WTC11 (cell line): ENCODE data around the gene SHF. TPM values are rescaled to one million over a fixed set of nuclear protein-coding genes. Genes with fewer than 3 reads are reported as not detected.

ENCODE experiments used
- ATAC-seq: fragments of 200-7000 bp; cut with Tn5 transposase; 2 replicates; pipeline ENCODE4 v1.10.0; 2021; ENCODE audit warnings: mild to moderate bottlenecking, moderate library complexity
- CTCF ChIA-PET: fragments of 300-600 bp; sonication (Branson Sonifier 250); formaldehyde crosslinking; loops from one replicate; lab custom pipeline; 2021; ENCODE audit warnings: antibody characterized with exemption; lab: Charles Lee
- POLR2A ChIA-PET: fragments of 350-600 bp; sonication (Branson Sonifier 250); formaldehyde crosslinking; loops from one replicate; lab custom pipeline; 2021; ENCODE audit warnings: antibody characterized with exemption; lab: Charles Lee
- DNase-seq: peaks from one replicate; pipeline ENCODE4 v3.0.0; 2021; ENCODE audit warnings: low spot score
- H3K27ac Mint-ChIP-seq: 2 replicates; pipeline ENCODE4 v1.8.0; 2021; ENCODE audit warnings: mixed read lengths
- H3K27me3 Mint-ChIP-seq: 2 replicates; pipeline ENCODE4 v1.8.0; 2021; ENCODE audit warnings: low read depth, mild to moderate bottlenecking, moderate library complexity, mixed read lengths
- H3K36me3 Mint-ChIP-seq: 2 replicates; pipeline ENCODE4 v1.8.0; 2021; ENCODE audit warnings: mixed read lengths
- H3K4me1 Mint-ChIP-seq: 2 replicates; pipeline ENCODE4 v1.8.0; 2022; ENCODE audit warnings: mixed read lengths
- H3K4me3 Mint-ChIP-seq: 2 replicates; pipeline ENCODE4 v1.8.0; 2021; ENCODE audit warnings: mild to moderate bottlenecking, moderate library complexity, mixed read lengths
- H3K9me3 Mint-ChIP-seq: 2 replicates; pipeline ENCODE4 v1.8.0; 2021; ENCODE audit warnings: mixed read lengths
- ATF1 ChIP-seq: sonication (generic); formaldehyde crosslinking; IDR thresholded peaks from 2 replicates; pipeline ENCODE4 v1.8.1; 2023; ENCODE audit warnings: mild to moderate bottlenecking, moderate library complexity, missing genetic modification reagents
- CBFB ChIP-seq: sonication (generic); formaldehyde crosslinking; IDR thresholded peaks from 2 replicates; pipeline ENCODE4 v1.8.1; 2022; ENCODE audit warnings: mild to moderate bottlenecking, low read depth, missing genetic modification reagents
- E2F1 ChIP-seq: sonication (generic); formaldehyde crosslinking; IDR thresholded peaks from 2 replicates; pipeline ENCODE4 v1.8.0; 2022; ENCODE audit warnings: mild to moderate bottlenecking, missing genetic modification reagents
- ESRRA ChIP-seq: sonication (generic); formaldehyde crosslinking; IDR thresholded peaks from 2 replicates; pipeline ENCODE4 v1.8.1; 2022; ENCODE audit warnings: mild to moderate bottlenecking, missing genetic modification reagents, borderline replicate concordance
- FOXP1 ChIP-seq: sonication (generic); formaldehyde crosslinking; IDR thresholded peaks from 2 replicates; pipeline ENCODE4 v1.8.0; 2022; ENCODE audit warnings: missing genetic modification reagents, mild to moderate bottlenecking, moderate library complexity, borderline replicate concordance
- GABPB1 ChIP-seq: sonication (generic); formaldehyde crosslinking; IDR thresholded peaks from 2 replicates; pipeline ENCODE4 v1.8.1; 2023; ENCODE audit warnings: mild to moderate bottlenecking, missing genetic modification reagents
- HMGXB4 ChIP-seq: sonication (generic); formaldehyde crosslinking; IDR thresholded peaks from 2 replicates; pipeline ENCODE4 v1.8.1; 2023; ENCODE audit warnings: mild to moderate bottlenecking, moderate library complexity, missing genetic modification reagents
- IRF2 ChIP-seq: sonication (generic); formaldehyde crosslinking; IDR thresholded peaks from 2 replicates; pipeline ENCODE4 v1.8.0; 2022; ENCODE audit warnings: low read depth, missing genetic modification reagents, borderline replicate concordance
- MLX ChIP-seq: sonication (generic); formaldehyde crosslinking; IDR thresholded peaks from 2 replicates; pipeline ENCODE4 v1.8.1; 2023; ENCODE audit warnings: mild to moderate bottlenecking, missing genetic modification reagents, moderate library complexity
- MXD4 ChIP-seq: fragments of 250-450 bp; sonication (Bioruptor Pico); IDR thresholded peaks from 2 replicates; pipeline ENCODE4 v1.8.0; 2021; ENCODE audit warnings: mild to moderate bottlenecking, moderate library complexity, borderline replicate concordance
- MYBL2 ChIP-seq: sonication (generic); formaldehyde crosslinking; IDR thresholded peaks from 2 replicates; pipeline ENCODE4 v1.8.1; 2023; ENCODE audit warnings: mild to moderate bottlenecking, moderate library complexity, missing genetic modification reagents
- NR3C1 ChIP-seq: sonication (generic); formaldehyde crosslinking; conservative IDR thresholded peaks from 2 replicates; pipeline ENCODE4 v1.8.1; 2023; ENCODE audit warnings: low read depth, mild to moderate bottlenecking, missing genetic modification reagents
- OVOL2 ChIP-seq: fragments of 250-450 bp; sonication (Bioruptor Pico); IDR thresholded peaks from 2 replicates; pipeline ENCODE4 v1.9.0; 2021; ENCODE audit warnings: mild to moderate bottlenecking, borderline replicate concordance
- TEAD4 ChIP-seq: sonication (generic); formaldehyde crosslinking; IDR thresholded peaks from 2 replicates; pipeline ENCODE4 v1.8.0; 2022; ENCODE audit warnings: mild to moderate bottlenecking, missing genetic modification reagents
- USF1 ChIP-seq: sonication (generic); formaldehyde crosslinking; IDR thresholded peaks from 2 replicates; pipeline ENCODE4 v1.8.0; 2022; ENCODE audit warnings: mild to moderate bottlenecking, missing genetic modification reagents
- ZMAT4 ChIP-seq: fragments of 250-450 bp; sonication (Bioruptor Pico); IDR thresholded peaks from 2 replicates; pipeline ENCODE4 v1.9.0; 2021; ENCODE audit warnings: mild to moderate bottlenecking
- ZNF219 ChIP-seq: sonication (generic); formaldehyde crosslinking; IDR thresholded peaks from 2 replicates; pipeline ENCODE4 v1.8.0; 2023; ENCODE audit warnings: missing genetic modification reagents, mild to moderate bottlenecking, borderline replicate concordance
- ZNF532 ChIP-seq: fragments of 250-450 bp; sonication (Bioruptor Pico); IDR thresholded peaks from 2 replicates; pipeline ENCODE4 v1.9.0; 2021; ENCODE audit warnings: mild to moderate bottlenecking, borderline replicate concordance
- total RNA-seq: library from RNA; stranded (reverse); gene quantifications from 3 replicates; pipeline ENCODE4 v1.2.3, GENCODE V29; 2021

Gene SHF
- total RNA-seq, 1 experiment from 2014 or later = 30.6 TPM

GRCh38 chr15:45134046-45134445 is 53.7 kb downstream of the SHF start (continued):
- TF ChIP-seq MLX (CRISPR knock-in tag) = no peak
- TF ChIP-seq MYBL2 (CRISPR knock-in tag) = no peak

GRCh38 chr15:45133561-45133920 is 54.2 kb downstream of the SHF start:
- H3K4me3 Mint-ChIP-seq = no peak overlapping the region
- ATAC-seq (no peak), DNase-seq (no peak)
- H3K4me1 Mint-ChIP-seq = peaks cover 12% of the 10 kb centered on the region
- H3K27ac Mint-ChIP-seq = no peak overlapping the region
- CTCF ChIA-PET = interaction anchor here (1.8 to 11.0 kb wide), 2 partner anchors 19 to 29 kb away, joined by 12 to 231 read pairs; partner anchors contain the start of genes DUOX2 and DUOXA2
- H3K36me3 Mint-ChIP-seq = no peaks in the 10 kb centered on the region
- TF ChIP-seq OVOL2 (CRISPR knock-in tag) = no peak
- TF ChIP-seq E2F1 (CRISPR knock-in tag) = no peak
- no peak for TF ChIP-seq ESRRA (CRISPR knock-in tag)
- TF ChIP-seq IRF2 (CRISPR knock-in tag) = no peak
- TF ChIP-seq NR3C1 (CRISPR knock-in tag) = no peak
- no peak for TF ChIP-seq FOXP1 (CRISPR knock-in tag)
- TF ChIP-seq USF1 (CRISPR knock-in tag) = no peak
- TF ChIP-seq CBFB (CRISPR knock-in tag) = no peak
- no peak for TF ChIP-seq ATF1
- no peak for TF ChIP-seq ZNF532 (CRISPR knock-in tag)
- TF ChIP-seq GABPB1 (CRISPR knock-in tag) = no peak
- no peak for TF ChIP-seq TEAD4
- TF ChIP-seq ZNF219 (CRISPR knock-in tag) = no peak
- TF ChIP-seq HMGXB4 (CRISPR knock-in tag) = no peak
- no peak for TF ChIP-seq MXD4 (CRISPR knock-in tag)
- TF ChIP-seq ZMAT4 (CRISPR knock-in tag) = no peak
- peaks cover 91% of the 10 kb centered on the region for H3K27me3 Mint-ChIP-seq
- POLR2A ChIA-PET = no interaction called here
- H3K9me3 Mint-ChIP-seq = no peaks in the 10 kb centered on the region
